HG03135 (cell line): ENCODE measurements around the gene ARL14EP.
A peak's percentile ranks its signal among the peaks of the same experiment; 100 is the strongest.

ENCODE experiments used
- ATAC-seq: cut with Tn5 transposase; IDR thresholded peaks from one replicate; pipeline ENCODE4 v1.9.1; 2021; ENCODE audit warnings: mild to moderate bottlenecking, moderate library complexity; ENCODE audit not compliant: unreplicated experiment

Gene ARL14EP

GRCh38 chr11:30322826-30323710 lies at the start of gene ARL14EP:
ARL14EP (plus strand) TSS chr11:30323104; CDS start chr11:30330949, 7,845 bp downstream.
- peak; percentile 98 for ATAC-seq

GRCh38 chr11:30277176-30277575 lies 45.7 kb upstream of the ARL14EP start:
- ATAC-seq: no peak

- no peak for ATAC-seq
Observed at GRCh38 chr11:30279796-30280195, 43.1 kb upstream of the ARL14EP start.

GRCh38 chr11:30281476-30282288 lies 41.2 kb upstream of the ARL14EP start:
- ATAC-seq: peak; percentile 29

- ATAC-seq: peak; percentile 75
Observed at GRCh38 chr11:30282289-30282631, 40.6 kb upstream of the ARL14EP start.

GRCh38 chr11:30284836-30285235 lies 38.1 kb upstream of the ARL14EP start:
- no peak for ATAC-seq

- no peak for ATAC-seq
Observed at GRCh38 chr11:30285416-30286121, 37.3 kb upstream of the ARL14EP start.

- no peak for ATAC-seq
Observed at GRCh38 chr11:30291331-30291730, 31.6 kb upstream of the ARL14EP start.

GRCh38 chr11:30292545-30292944 lies 30.4 kb upstream of the ARL14EP start:
- no peak for ATAC-seq

GRCh38 chr11:30295178-30295885 lies 27.6 kb upstream of the ARL14EP start:
- ATAC-seq: no peak

- ATAC-seq: no peak
Observed at GRCh38 chr11:30304620-30305019, 18.3 kb upstream of the ARL14EP start.

- ATAC-seq: peak; percentile 92
Observed at GRCh38 chr11:30310623-30311022, 12.3 kb upstream of the ARL14EP start.

- no peak for ATAC-seq
Observed at GRCh38 chr11:30311189-30311588, 11.7 kb upstream of the ARL14EP start.

GRCh38 chr11:30312243-30312642 lies 10.7 kb upstream of the ARL14EP start:
- no peak for ATAC-seq

- no peak for ATAC-seq
Observed at GRCh38 chr11:30313580-30313979, 9.3 kb upstream of the ARL14EP start.

GRCh38 chr11:30314625-30315024 lies 8.3 kb upstream of the ARL14EP start:
- no peak for ATAC-seq

GRCh38 chr11:30316237-30316636 lies 6.7 kb upstream of the ARL14EP start:
- ATAC-seq: no peak

GRCh38 chr11:30317030-30317429 lies 5.9 kb upstream of the ARL14EP start:
- ATAC-seq: peak; percentile 47

- ATAC-seq: no peak
Observed at GRCh38 chr11:30321321-30321720, 1.6 kb upstream of the ARL14EP start.

GRCh38 chr11:30322191-30322590 lies 713 bp upstream of the ARL14EP start:
- ATAC-seq: no peak
